Activated CD4-positive, alpha-beta T cell treated with anti-CD3 and anti-CD28 coated beads, Interleukin-2, amount 50 U/mL, for 4 hours (primary cell): Measurements from ENCODE around the gene AKT2.
A peak's percentile ranks its signal among the peaks of the same experiment; 100 is the strongest.
"Not testable (repeated sequence)": the region's sequence is repeated elsewhere in the genome, so short reads cannot be mapped to it uniquely, and the experiment has no call there.

Experiments used
- DNase-seq, 2 experiments: peaks; one replicate each; pipeline ENCODE4 v3.0.0-alpha.2; 2020

AKT2 gene

GRCh38 chr19:40233811-40234389, 51.2 kb downstream of the AKT2 start:
- DNase-seq: no peak

- no peak for DNase-seq
Observed at GRCh38 chr19:40232949-40233810, 52.0 kb downstream of the AKT2 start.

GRCh38 chr19:40232479-40232878, 52.7 kb downstream of the AKT2 start:
- DNase-seq: no peak

- DNase-seq: no peak
Observed at GRCh38 chr19:40231544-40232424, 53.4 kb downstream of the AKT2 start.

- no peak for DNase-seq
Observed at GRCh38 chr19:40231057-40231456, 54.1 kb downstream of the AKT2 start.

- DNase-seq: no peak
Observed at GRCh38 chr19:40229926-40230417, 55.2 kb downstream of the AKT2 start.

- peak; percentile 9 to 18 for DNase-seq
Observed at GRCh38 chr19:40229484-40229883, 55.7 kb downstream of the AKT2 start.

GRCh38 chr19:40228863-40229262, 56.3 kb downstream of the AKT2 start:
- DNase-seq: no peak

GRCh38 chr19:40228346-40228745, 56.8 kb downstream of the AKT2 start:
- DNase-seq: no peak

- no peak for DNase-seq
Observed at GRCh38 chr19:40225440-40226305, 59.5 kb downstream of the AKT2 start.

- DNase-seq: no peak
Observed at GRCh38 chr19:40224342-40225150, 60.6 kb downstream of the AKT2 start.

GRCh38 chr19:40223135-40223822, 61.9 kb downstream of the AKT2 start:
- no peak for DNase-seq

- peak; percentile 67 for DNase-seq
Observed at GRCh38 chr19:40221858-40222619, 63.1 kb downstream of the AKT2 start.

- no peak for DNase-seq
Observed at GRCh38 chr19:40220674-40221073, 64.5 kb downstream of the AKT2 start.

- no peak for DNase-seq
Observed at GRCh38 chr19:40219721-40220276, 65.3 kb downstream of the AKT2 start.

- not testable (repeated sequence) for DNase-seq
Observed at GRCh38 chr19:40219029-40219428, 66.1 kb downstream of the AKT2 start.

GRCh38 chr19:40217934-40218890, 66.9 kb downstream of the AKT2 start, which contains the start of gene TTC9B:
Gene TTC9B (minus strand): TSS chr19:40218384. CDS start chr19:40218381, 3 bp downstream.
- DNase-seq: peak in 1 of 2 experiments; percentile 15
